ENCODE measurements around the gene PDGFC.

GRCh38 chr4:156961196-156962057, 10.2 kb downstream of the PDGFC start:
- TF ChIP-seq POLR2A (IDR thresholded peaks at IDR 0.05) (no peak), POLR2AphosphoS5 (IDR thresholded peaks at IDR 0.05) (no peak), CTCF (IDR thresholded peaks at IDR 0.05) (no peak)

Measured in gastroesophageal sphincter (tissue), 3 donors.